GM10847 (cell line): Measurements from ENCODE around the gene TFDP3.

Experiments
- POLR2A ChIP-seq: IDR thresholded peaks from 2 replicates; pipeline ENCODE4 v1.6.1; 2011; ENCODE audit not compliant: insufficient read length; ENCODE audit errors: extremely low read depth

The TFDP3 gene

DNA sequence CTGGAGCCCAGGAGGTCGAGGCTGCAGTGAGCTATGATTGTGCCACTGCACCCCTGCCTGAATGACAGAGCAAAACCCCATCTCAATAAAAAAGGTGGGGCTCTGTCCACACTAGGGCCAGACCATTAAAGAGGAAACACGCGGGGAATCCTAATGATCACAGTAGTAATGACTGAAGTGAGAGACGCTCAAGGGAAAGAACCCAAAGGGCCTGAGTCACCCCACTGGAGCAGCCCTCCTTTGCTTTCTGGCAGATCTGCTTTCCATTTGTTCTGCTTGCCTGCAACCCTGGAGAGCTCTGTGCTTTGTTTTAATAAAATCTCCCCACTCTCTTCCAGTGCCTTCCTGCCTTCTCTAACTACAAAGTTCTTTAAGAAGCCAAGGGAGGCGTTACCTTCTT, 5.0 kb downstream of the TFDP3 start:
- no peak for TF ChIP-seq POLR2A

DNA sequence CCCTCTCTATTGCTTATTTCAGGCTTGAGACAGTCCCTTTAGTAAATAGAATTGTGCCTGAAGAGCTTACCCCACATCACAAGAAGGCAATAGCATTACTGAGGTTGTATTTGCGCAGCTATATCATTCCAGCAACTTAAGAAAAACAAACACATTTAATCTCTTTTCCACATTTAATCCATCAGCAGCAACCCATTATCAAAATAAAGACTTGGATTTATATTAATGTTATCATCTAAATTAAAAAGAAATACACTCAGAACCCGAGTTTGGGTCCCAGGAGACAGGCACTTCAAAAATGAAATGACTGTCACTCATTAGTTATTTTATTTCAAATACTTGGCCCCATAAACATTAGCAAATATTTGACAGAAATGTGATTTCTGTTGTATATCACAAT, 10.4 kb downstream of the TFDP3 start:
- no peak for TF ChIP-seq POLR2A

DNA sequence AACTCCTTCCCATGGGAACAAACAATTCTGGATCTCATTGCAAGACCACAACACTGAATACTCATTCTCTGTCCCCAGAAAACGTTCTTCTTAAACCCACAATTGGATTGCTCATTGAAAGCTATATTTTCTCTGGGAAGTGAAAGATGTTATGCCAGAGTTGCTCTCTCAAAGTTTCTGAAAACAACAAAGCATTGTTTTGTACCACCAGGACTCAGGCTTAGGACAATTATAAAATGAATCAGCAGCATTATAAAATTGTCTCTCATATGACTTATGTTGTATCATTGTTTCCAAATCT, 26.5 kb downstream of the TFDP3 start:
- no peak for TF ChIP-seq POLR2A

DNA sequence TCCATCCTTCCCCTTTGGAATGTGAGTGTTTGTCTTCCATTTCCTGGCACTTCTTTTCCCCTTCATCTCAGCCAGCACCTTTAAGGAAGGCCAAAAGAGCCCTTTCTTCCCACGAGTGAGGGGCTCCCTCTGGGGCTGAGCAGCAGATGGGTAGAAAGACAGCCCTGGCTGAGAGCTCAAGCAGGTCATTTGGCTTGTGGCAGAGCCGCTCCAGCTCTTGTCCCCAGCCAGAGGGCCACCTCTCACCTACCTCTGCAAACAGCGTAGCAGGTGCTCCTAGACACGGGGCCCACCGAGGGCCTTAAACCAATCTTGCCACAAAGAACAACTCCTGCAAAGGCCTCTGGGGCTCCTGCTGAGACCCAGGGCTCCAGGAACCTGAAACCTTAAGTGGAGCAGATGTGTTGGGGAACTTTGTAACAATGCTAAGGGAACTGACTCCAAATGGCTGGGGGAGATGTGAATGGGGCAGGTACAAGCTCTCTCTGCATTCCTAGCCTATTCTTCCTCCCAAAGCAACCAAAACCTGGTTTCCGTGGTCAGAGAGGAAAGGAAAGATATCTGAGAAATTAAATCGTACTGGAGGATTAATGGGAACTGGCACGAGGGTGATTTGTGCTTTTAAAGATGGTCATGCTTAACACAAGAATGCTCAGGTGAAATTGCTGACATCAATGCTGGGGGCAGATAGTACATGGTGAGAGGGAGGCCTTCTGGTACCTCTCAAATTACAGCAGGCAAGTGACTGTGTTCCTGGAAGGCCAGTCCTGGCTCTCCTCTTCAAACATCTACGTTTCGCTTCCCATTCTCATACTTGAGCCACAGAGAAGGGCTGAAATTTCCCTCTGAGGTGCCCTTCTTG, 27.0 kb downstream of the TFDP3 start:
- no peak for TF ChIP-seq POLR2A

DNA sequence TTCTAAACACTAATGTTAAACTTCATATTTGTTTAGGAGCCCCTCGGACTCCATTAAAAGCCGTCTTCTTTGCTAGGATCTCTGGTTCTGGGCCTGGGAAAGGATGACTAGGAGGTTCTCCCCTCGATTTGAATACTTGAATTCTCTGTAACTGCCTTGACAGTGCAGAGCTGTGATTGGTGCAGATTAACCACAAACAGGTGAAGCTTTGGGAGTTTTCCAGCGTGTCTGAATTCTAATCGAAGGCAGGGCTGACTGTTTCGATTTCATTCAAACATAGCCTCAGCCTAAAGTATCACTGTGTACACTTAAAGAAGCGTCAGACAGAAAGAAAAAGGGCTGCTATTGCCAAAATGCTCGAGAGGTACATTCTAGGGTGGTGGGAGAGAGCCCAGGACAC, 29.0 kb downstream of the TFDP3 start:
- TF ChIP-seq POLR2A, result no peak

DNA sequence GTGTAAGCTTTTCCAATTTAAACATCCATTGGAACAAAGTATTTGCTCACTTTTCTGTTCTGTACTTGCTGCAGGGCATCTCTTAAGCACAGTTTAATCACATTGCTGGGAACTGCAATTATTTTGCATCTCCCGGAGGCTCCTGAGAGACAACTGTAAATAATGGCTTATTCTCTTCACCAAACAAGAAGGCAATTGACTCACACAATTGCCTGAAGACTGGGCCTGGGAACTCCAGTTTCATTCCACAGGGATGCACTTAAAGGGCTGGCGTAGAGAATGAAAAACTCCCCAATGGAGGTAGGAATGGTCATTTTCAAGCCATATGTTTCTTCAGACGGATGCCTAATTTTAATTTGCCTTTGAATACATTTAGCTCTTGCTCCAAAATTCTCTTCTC, 29.5 kb downstream of the TFDP3 start:
- TF ChIP-seq POLR2A, result no peak

DNA sequence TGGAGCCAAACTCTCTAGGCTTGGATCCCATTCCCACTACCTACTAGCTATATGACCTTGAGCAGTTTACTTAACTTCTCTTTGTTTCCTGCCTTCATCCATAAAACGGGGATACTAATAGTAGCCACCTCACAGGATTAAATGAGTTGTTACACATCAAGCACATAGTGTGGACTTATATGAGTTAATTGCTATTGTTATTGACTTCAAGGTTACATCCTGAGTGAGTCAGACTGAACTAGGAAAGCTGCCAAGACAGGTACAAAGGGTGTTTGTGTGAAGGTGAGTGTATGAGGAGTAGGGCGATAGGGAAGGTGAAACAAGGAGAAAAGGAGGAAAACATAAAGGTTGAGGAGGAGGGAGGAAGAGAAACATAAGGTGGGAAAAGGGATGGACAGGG, 32.2 kb downstream of the TFDP3 start:
- TF ChIP-seq POLR2A, result no peak

DNA sequence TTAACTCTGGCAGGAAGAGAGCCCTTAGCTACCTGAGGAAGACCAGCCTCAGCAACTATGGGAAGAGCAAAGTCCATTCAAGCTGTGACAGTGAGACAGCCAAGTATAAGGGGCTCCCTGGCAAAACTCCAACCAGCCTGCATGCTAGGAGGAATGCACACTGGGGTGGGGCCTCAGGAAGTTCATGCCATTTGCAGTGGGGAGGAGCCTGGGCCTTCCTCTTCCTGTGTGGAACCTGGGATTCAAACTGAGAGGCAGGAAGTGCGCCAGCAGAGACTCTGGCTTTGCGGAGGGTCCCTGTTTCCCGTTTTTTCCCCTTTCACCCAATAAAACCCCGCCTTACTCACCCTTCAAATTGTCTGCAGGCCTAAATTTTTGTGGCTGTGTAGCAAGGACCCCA, 33.0 kb downstream of the TFDP3 start:
- no peak for TF ChIP-seq POLR2A

DNA sequence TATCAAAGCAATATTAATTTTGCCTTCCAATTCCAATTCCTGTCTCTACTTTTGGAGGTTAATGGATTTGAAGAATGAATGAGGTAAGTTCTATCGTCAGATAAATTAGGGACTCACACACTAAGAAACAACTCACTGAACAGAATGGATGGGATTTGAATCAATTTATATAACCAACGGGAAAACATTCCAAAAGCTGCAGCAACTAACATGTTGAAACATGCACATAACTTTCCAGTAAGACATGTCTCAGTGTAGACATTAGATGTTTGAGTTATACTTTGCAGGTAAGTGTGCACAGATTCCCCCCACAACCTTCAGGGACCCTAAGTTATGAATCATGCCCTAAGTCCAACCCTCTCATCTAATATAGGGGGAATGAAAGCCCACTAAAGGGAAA, 34.3 kb downstream of the TFDP3 start:
- TF ChIP-seq POLR2A, result no peak

DNA sequence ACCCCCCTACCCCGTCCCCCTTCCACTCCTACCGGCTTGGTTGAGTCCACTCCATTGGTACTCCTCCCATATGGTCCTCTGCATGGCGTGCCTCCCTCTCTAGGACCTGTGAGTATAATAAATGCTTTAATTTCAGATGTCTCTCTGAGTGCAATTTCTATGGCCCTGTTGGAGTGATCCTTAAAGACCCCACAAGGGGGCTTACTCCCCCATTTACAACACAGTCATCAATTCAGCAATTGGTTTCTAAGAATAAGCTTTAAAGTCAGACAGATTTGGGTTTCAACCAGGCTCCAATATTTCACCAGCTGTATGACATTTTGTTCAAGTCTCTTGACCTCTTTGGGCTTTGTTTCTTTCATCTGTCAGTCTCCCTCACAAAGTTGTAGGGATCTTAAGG, 38.7 kb downstream of the TFDP3 start:
- no peak for TF ChIP-seq POLR2A

DNA sequence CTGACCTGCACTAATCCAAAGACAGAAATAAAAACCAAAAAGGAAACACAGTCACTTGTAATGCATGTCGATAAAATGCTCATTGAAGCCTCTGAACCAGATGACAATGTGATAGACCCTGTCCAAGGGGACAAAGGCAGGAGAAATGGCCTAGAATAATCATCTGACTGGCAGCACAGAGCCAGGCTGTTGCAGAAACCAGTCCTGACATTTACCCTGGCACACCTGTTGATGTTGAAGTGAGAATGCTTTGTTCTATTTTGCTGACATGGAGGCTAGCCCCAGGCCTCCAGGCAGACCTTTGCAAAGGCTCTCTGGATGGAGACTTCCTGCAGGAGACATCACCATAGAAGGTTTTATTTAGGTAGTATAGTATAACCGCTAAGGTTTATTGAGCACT, 41.0 kb downstream of the TFDP3 start:
- TF ChIP-seq POLR2A, result no peak

DNA sequence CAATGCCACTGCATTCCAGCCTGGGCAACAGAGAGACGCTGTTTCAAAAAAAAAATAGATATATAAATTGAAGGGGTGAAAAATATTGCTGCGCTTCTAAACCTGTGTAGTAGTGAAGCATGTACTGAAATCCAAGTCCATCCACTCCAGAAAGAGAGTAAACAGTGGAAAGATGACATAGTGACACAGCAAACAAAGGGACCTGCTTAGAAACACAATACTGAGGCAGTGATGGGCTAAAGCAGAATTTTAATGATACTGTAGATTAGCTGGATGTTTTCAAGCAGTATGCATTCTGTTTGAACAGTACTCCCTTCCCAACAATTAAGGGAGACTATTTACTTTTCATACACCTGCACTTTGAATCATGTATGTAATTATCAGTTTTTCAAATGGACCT, 42.5 kb downstream of the TFDP3 start:
- no peak for TF ChIP-seq POLR2A

DNA sequence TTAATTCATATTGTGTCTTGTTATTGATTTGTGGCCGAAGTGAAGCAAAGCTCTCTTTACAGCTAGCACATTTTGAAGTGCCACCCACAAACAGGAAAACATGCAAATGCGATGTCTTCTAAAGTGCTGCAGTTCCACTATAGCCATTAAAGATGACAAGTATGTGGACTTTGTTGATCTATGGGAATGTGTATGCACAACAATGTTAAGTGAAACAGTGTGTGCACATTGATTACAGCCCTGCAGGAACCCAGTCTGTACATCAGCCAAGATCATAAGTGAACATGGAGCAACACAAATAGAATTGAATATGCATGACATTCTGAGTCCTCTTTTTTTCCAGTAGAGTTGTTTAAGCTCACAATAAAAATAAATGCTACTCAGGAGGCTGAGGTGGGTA, 43.0 kb downstream of the TFDP3 start:
- TF ChIP-seq POLR2A, result no peak

DNA sequence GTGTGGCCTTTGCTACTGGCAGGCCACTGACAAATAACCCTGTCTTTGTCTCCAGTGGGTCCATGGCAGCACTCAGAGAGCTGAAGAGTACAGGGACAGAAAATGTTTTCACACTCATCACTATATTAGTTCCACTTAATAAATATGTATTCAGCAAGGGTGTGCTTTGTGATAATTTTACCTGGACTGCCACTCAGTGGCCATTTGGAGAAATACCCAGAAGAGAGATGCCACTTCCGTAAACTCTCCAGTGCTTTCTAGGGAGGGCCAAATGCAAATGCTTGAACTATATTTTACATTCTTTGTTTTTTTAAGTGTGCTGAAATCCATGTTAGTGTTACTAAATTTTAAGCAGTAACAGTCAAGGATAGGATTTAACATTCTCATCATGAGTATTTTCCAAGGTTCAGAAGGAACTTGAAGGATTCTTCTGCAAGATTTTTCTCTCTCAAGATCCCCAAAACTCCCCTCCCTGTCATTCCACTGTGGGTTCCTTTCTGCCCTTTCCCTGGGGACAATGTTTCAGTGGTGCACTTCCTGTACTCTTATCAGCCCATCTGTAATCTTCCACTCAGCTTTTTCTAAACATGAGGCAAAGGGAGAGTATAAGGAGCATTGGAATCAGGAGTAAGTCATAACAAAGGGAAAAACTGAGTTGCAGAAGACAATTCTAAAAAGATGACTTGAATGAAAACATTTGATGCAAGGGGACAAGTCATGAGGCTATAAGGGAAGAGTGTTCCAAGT, 46.0 kb downstream of the TFDP3 start:
- no peak for TF ChIP-seq POLR2A
